HepG2 (cell line): ENCODE data around the gene SLC35F4. TPM values are rescaled to one million over a fixed set of nuclear protein-coding genes. Genes with fewer than 3 reads are reported as not detected.

Source experiments
- AKAP8 ChIP-seq: sonication (generic); formaldehyde crosslinking; IDR thresholded peaks from 2 replicates; pipeline ENCODE4 v1.5.1; 2020; ENCODE audit warnings: mild to moderate bottlenecking, missing genetic modification reagents
- AKNA ChIP-seq: sonication (generic); formaldehyde crosslinking; IDR thresholded peaks from 2 replicates; pipeline ENCODE4 v1.4.0; 2020; ENCODE audit warnings: missing genetic modification reagents, borderline replicate concordance
- BATF2 ChIP-seq: sonication (generic); formaldehyde crosslinking; IDR thresholded peaks from 2 replicates; pipeline ENCODE4 v1.8.0; 2022; ENCODE audit warnings: mild to moderate bottlenecking, missing genetic modification reagents, moderate library complexity
- MXD3 ChIP-seq: IDR thresholded peaks from 2 replicates; pipeline ENCODE4 v1.6.1; 2016; ENCODE audit warnings: mild to moderate bottlenecking, missing biosample characterization, missing genetic modification reagents
- ZBTB49 ChIP-seq: sonication (generic); formaldehyde crosslinking; IDR thresholded peaks from 2 replicates; pipeline ENCODE4 v1.4.0; 2020; ENCODE audit warnings: missing genetic modification reagents, borderline replicate concordance
- ZHX2 ChIP-seq, 2 experiments: sonication (generic) in 1 of 2; formaldehyde crosslinking in 1 of 2; IDR thresholded peaks; 2 replicates each; pipeline versions ENCODE4 v1.6.1 to v1.9.0; 2014 to 2022; ENCODE audit warnings: antibody characterized with exemption in 1 of 2, borderline replicate concordance in 1 of 2, inconsistent platforms in 1 of 2, low read depth in 1 of 2, missing genetic modification reagents in 1 of 2
- ZNF781 ChIP-seq: sonication (generic); formaldehyde crosslinking; IDR thresholded peaks from 2 replicates; pipeline ENCODE4 v1.5.1; 2020; ENCODE audit warnings: borderline replicate concordance, mild to moderate bottlenecking, missing genetic modification reagents; ENCODE audit errors: not compliant biosample characterization
- ZNF850 ChIP-seq: sonication (generic); formaldehyde crosslinking; conservative IDR thresholded peaks from 2 replicates; pipeline ENCODE4 v1.9.0; 2021; ENCODE audit warnings: mild to moderate bottlenecking, missing genetic modification reagents
- polyA plus RNA-seq, 8 experiments: library from polyadenylated mRNA; depleted of rRNA in 3 of 8; stranded (reverse) in 7 of 8; unstranded in 1 of 8; fragments of >200 nt; fragmentation: Illumina TruSeq in 4 of 8; extraction: Trizol in 4 of 8; gene quantifications; 2 replicates each; pipeline versions ENCODE4 v1.2.1 to v1.2.3, GENCODE V29; 2011 to 2016; ENCODE audit warnings: low read depth in 4 of 8, missing spikeins in 1 of 8, mixed read lengths in 1 of 8; ENCODE audit not compliant: insufficient read depth in 1 of 8
- total RNA-seq, 5 experiments: library from RNA; depleted of rRNA; stranded (reverse); fragments of >200 nt; fragmentation: Illumina TruSeq; extraction: Trizol; gene quantifications; 2 replicates each; pipeline ENCODE4 v1.2.3, GENCODE V29; 2016; ENCODE audit warnings: low read depth in 1 of 5

SLC35F4 gene
- total and polyA plus RNA-seq, 2 of the 13 experiments (the other 11 are each of a cell fraction or from before 2014, with no cell fraction given): not detected

- no peak for TF ChIP-seq ZHX2 (IDR thresholded peaks at IDR 0.05; ENCODE audit: low read depth)
- no peak for TF ChIP-seq ZHX2 (CRISPR knock-in tag; IDR thresholded peaks at IDR 0.05; ENCODE audit: borderline replicate concordance)
- no peak for TF ChIP-seq AKAP8 (CRISPR knock-in tag)
- TF ChIP-seq MXD3 (CRISPR knock-in tag): no peak
- no peak for TF ChIP-seq ZNF850 (CRISPR knock-in tag)
- TF ChIP-seq ZBTB49: no peak
- no peak for TF ChIP-seq ZNF781 (CRISPR knock-in tag)
- TF ChIP-seq BATF2 (CRISPR knock-in tag): no peak
- TF ChIP-seq AKNA (CRISPR knock-in tag): no peak
Measured at GRCh38 chr14:57898837-57899572, 33.1 kb upstream of the SLC35F4 start (continued).
